GM12878 (cell line): Measurements from ENCODE around the gene MRPS27. TPM values are rescaled to one million over a fixed set of nuclear protein-coding genes. Genes with fewer than 3 reads are reported as not detected.

Source experiments
- ATAC-seq: fragments of 200-7000 bp; cut with Tn5 transposase; 3 replicates; pipeline ENCODE4 v1.9.1; 2020; ENCODE audit warnings: mild to moderate bottlenecking, moderate library complexity
- BruUV-seq: library from RNA; stranded (reverse); fragments of 400-500 nt; replicated peaks from 2 replicates; lab custom pipeline; 2021; lab: Mats Ljungman, UMichigan
- CTCF ChIA-PET: fragments of 300-600 bp; sonication (Branson Sonifier 250); formaldehyde crosslinking; extraction: SDS; loops from one replicate; lab custom pipeline; 2021; ENCODE audit warnings: inconsistent platforms; lab: Yijun Ruan, JAX
- POLR2A ChIA-PET: fragments of 350-600 bp; formaldehyde crosslinking; extraction: SDS; loops from one replicate; lab custom pipeline; 2021; ENCODE audit warnings: inconsistent platforms; lab: Charles Lee
- RAD21 ChIA-PET: fragments of 300-600 bp; sonication (Branson Sonifier 250); formaldehyde crosslinking; loops from one replicate; lab custom pipeline; 2023; ENCODE audit warnings: antibody characterized with exemption; ENCODE audit not compliant: unreplicated experiment; lab: Charles Lee
- SMC1A ChIA-PET: fragments of 300-600 bp; sonication (Branson Sonifier 250); formaldehyde crosslinking; loops from one replicate; lab custom pipeline; 2023; ENCODE audit not compliant: unreplicated experiment, uncharacterized antibody; lab: Charles Lee
- DNase-seq: peaks from one replicate; pipeline ENCODE4 v3.0.0-alpha.2; 2011; ENCODE audit warnings: low read depth, low spot score
- FAIRE-seq: peaks from 3 replicates; lab custom pipeline; 2011; peaks lifted over from hg19 to GRCh38; lab: Jason Lieb, UNC
- H2AFZ ChIP-seq: 2 replicates; pipeline ENCODE4 v1.6.0; 2011; ENCODE audit warnings: low read depth, low read length, control low read depth; ENCODE audit not compliant: control insufficient read depth
- H3K27ac ChIP-seq: 2 replicates; pipeline ENCODE4 v1.5.1; 2011; ENCODE audit warnings: control low read depth; ENCODE audit not compliant: control insufficient read depth, insufficient read depth
- H3K27me3 ChIP-seq, 2 experiments: replicated peaks in 1 of 2; 2 replicates each; pipeline versions ENCODE4 v1.6.0 to v1.6.1; 2011; ENCODE audit warnings: low read length in 1 of 2; ENCODE audit not compliant: control insufficient read depth in 2 of 2, insufficient read depth in 2 of 2
- H3K36me3 ChIP-seq, 2 experiments: 2 replicates each; pipeline ENCODE4 v1.5.1; 2011; ENCODE audit warnings: low read length in 1 of 2; ENCODE audit not compliant: control insufficient read depth in 2 of 2, insufficient read depth in 2 of 2
- H3K4me1 ChIP-seq: 2 replicates; pipeline ENCODE4 v1.6.1; 2011; ENCODE audit warnings: mild to moderate bottlenecking, low read length, moderate library complexity, mixed read lengths; ENCODE audit not compliant: control insufficient read depth, insufficient read depth
- H3K4me2 ChIP-seq: 2 replicates; pipeline ENCODE4 v1.6.0; 2011; ENCODE audit warnings: control low read depth; ENCODE audit not compliant: control insufficient read depth, insufficient read depth
- H3K4me3 ChIP-seq: fragments of 200-600 bp; sonication (generic); 2 replicates; pipeline ENCODE4 v1.5.1; 2016
- H3K79me2 ChIP-seq: 2 replicates; pipeline ENCODE4 v1.6.0; 2011; ENCODE audit warnings: low read length; ENCODE audit not compliant: control insufficient read depth, insufficient read depth
- H3K9ac ChIP-seq: 2 replicates; pipeline ENCODE4 v1.8.0; 2011; ENCODE audit warnings: low read length, control low read depth, mixed read lengths; ENCODE audit not compliant: control insufficient read depth, insufficient read depth
- H3K9me3 ChIP-seq: replicated peaks from 3 replicates; pipeline ENCODE4 v1.5.1; 2011; ENCODE audit warnings: mild to moderate bottlenecking, low read length; ENCODE audit not compliant: control insufficient read depth, insufficient read depth
- H4K20me1 ChIP-seq: 2 replicates; pipeline ENCODE4 v1.6.0; 2011; ENCODE audit not compliant: control insufficient read depth, insufficient read depth
- GATAD2B ChIP-seq: fragments of 450-650 bp; conservative IDR thresholded peaks from 2 replicates; pipeline ENCODE4 v1.6.1; 2017; ENCODE audit warnings: low read depth, mild to moderate bottlenecking, moderate library complexity
- NR2F1 ChIP-seq: fragments of 450-650 bp; conservative IDR thresholded peaks from 2 replicates; pipeline ENCODE4 v1.6.1; 2017; ENCODE audit warnings: mild to moderate bottlenecking
- PAX5 ChIP-seq: IDR thresholded peaks from 2 replicates; pipeline ENCODE4 v1.6.1; 2011; ENCODE audit warnings: low read depth, low read length, borderline replicate concordance
- TCF12 ChIP-seq: IDR thresholded peaks from 2 replicates; pipeline ENCODE4 v1.6.1; 2011; ENCODE audit warnings: low read depth, mild to moderate bottlenecking, low read length
- WGBS: methylation state at CpG from one replicate; pipeline ENCODE4 v1.1.6; 2016; ENCODE audit warnings: low lambda C conversion rate; ENCODE audit not compliant: insufficient replicate concordance, insufficient coverage; ENCODE audit errors: missing lambda C conversion rate; 5-methylcytosine and 5-hydroxymethylcytosine counted together
- in situ Hi-C: fragments of 300-500 bp; cut with MboI; formaldehyde crosslinking; loops from 9 replicates; pipeline ENCODE4 v1.14.3; 2018; ENCODE audit warnings: mixed read lengths
- intact Hi-C: fragments of 100-400 bp; cut with micrococcal nuclease; formaldehyde crosslinking; loops from one replicate; pipeline ENCODE4 v1.14.2; 2022; ENCODE audit not compliant: unreplicated experiment
- polyA plus RNA-seq, 11 experiments: library from polyadenylated mRNA; depleted of rRNA in 4 of 11; unstranded in 6 of 11; stranded (reverse) in 5 of 11; fragments of >200 nt; fragmentation: Nextera tagmentation in 4 of 11; fragmentation: Illumina TruSeq in 1 of 11; extraction: Ambion mirVana in 4 of 11; extraction: Trizol in 1 of 11; gene quantifications; 1 replicate in 1 of 11; 2 replicates in 10 of 11; pipeline versions ENCODE4 v1.2.1 to v1.2.3, GENCODE V29; 2011 to 2016; ENCODE audit warnings: inconsistent platforms in 2 of 11, missing spikeins in 2 of 11, low read depth in 1 of 11
- total RNA-seq, 4 experiments: library from RNA; depleted of rRNA in 3 of 4; stranded (reverse); fragments of >200 nt in 3 of 4; fragmentation: Illumina TruSeq in 1 of 4; extraction: Trizol in 1 of 4; gene quantifications; 2 replicates each; pipeline versions ENCODE4 v1.2.1 to v1.2.3, GENCODE V29; 2013 to 2021
- TF ChIP-seq, protein P1 (sequence below): fragments of 450-650 bp; formaldehyde crosslinking; IDR thresholded peaks from 2 replicates; pipeline ENCODE4 v1.5.0; 2022; ENCODE audit warnings: mild to moderate bottlenecking, missing genetic modification characterization

MRPS27 gene
- total and polyA plus RNA-seq, 10 of the 15 experiments (the other 5 are each of a cell fraction or from before 2014, with no cell fraction given): 61.0 to 128 (median 93.0) TPM

DNA sequence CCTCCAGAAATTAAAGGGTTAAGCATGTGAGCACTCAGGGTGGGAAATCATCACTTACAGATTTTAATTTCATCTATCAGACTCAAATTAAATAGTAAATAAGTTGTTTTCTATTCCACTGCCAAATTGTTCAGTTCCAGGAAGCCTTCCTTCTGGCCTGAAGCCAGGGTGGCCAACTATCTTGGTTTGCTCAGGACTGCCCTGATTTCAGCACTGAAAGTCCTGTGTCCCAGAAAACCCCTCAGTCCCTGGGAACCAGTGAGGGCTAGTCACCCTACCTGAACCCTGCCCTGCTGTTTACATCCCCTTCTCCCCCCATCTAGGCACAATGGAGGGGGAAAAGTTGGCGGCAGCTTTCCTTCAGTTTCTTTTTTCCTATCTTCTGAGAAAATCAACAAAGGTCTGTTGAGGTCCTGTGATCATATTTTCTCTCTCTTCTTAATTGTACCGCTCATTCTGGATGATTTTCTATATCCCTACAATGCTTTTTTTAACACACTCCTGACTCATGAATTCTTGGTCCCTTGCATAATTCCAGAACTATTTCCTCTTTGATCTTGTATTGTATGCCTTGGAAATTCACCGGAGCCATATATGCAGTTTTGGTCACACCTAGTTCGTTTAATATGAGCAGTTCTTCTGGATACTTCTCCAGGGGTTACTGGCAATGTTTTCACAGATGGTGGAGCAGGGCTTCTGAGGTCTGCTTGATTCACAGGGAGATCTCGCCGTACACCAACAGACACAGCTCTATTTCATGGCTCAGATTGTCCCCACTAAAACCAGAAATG is 109.0 kb downstream of the MRPS27 start:
- SMC1A ChIA-PET: no interaction called here
- H3K4me2 ChIP-seq: no peak overlapping the region
- BruUV-seq: no TSS peak
- POLR2A ChIA-PET: no interaction called here
- RAD21 ChIA-PET: no interaction called here
- TF ChIP-seq GATAD2B (no peak), PAX5 (no peak)
- intact Hi-C loops: no loop called here
- in situ Hi-C loops: no loop called here
- H3K79me2 ChIP-seq: no peaks in the 10 kb centered on the region
- H3K4me1 ChIP-seq: no peaks in the 10 kb centered on the region
- H3K36me3 ChIP-seq: no peaks in the 10 kb centered on the region
- no peaks in the 10 kb centered on the region for H3K27me3 ChIP-seq
- H3K9me3 ChIP-seq: no peaks in the 10 kb centered on the region
- DNase-seq (no peak), FAIRE-seq (no peak), ATAC-seq (no peak)
- CTCF ChIA-PET: no interaction called here
- H4K20me1 ChIP-seq: no peaks in the 10 kb centered on the region
- no peak overlapping the region for H2AFZ ChIP-seq
- H3K9ac ChIP-seq: no peak overlapping the region
- 95% methylated on average over 6 of the region's 6 CpGs for WGBS
- no peak overlapping the region for H3K4me3 ChIP-seq
- H3K27ac ChIP-seq: no peak overlapping the region

DNA sequence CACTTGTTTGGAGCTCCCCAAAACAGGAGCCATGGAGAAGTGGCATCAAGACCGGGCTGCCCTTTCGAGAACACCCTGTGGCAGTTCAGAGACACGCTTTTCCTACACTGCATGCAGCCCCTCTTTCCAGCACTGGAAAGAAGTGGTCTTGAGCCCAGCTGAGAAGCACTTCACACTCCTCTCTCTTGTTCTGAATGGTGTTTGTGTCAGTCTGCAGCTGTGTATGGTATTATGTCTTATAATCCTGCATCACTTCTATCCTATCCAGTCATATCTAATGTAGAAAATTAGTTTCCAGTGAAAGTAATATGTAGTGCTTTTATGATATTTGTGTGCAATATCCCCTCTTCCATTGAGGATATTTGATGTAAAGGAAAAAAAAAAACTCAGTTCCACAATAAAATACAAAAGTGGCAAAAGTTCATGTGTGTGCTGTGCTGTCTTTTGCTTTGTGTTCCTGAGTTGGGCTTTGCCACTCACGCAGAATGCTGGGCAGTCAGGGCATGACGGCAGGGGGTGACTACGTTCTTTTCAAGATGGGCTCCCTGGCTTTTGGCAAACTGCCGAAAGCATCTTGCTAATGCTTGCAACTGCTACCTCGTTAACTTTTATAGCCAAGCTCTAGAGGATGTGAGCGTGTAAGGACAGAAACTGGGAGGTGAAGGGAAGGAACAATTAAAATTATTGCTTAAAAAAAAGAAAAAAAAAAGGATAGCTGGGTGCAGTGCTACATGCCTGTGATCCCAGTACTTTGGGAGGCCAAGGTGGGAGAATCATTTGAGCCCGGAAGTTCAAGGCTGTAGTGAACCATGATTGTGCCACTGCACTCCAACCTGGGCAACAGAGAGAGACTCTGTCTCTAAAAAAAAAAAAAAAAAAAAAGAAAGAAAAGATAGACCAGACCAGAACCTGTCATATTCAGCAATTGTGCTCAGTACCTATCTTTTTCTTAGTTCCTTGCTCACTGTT is 110.6 kb downstream of the MRPS27 start:
- H4K20me1 ChIP-seq: no peaks in the 10 kb centered on the region
- no peaks in the 10 kb centered on the region for H3K27me3 ChIP-seq
- no peaks in the 10 kb centered on the region for H3K36me3 ChIP-seq
- TF ChIP-seq NR2F1: no peak
- no peak for TF ChIP-seq TCF12
- TF ChIP-seq, protein P1, sequence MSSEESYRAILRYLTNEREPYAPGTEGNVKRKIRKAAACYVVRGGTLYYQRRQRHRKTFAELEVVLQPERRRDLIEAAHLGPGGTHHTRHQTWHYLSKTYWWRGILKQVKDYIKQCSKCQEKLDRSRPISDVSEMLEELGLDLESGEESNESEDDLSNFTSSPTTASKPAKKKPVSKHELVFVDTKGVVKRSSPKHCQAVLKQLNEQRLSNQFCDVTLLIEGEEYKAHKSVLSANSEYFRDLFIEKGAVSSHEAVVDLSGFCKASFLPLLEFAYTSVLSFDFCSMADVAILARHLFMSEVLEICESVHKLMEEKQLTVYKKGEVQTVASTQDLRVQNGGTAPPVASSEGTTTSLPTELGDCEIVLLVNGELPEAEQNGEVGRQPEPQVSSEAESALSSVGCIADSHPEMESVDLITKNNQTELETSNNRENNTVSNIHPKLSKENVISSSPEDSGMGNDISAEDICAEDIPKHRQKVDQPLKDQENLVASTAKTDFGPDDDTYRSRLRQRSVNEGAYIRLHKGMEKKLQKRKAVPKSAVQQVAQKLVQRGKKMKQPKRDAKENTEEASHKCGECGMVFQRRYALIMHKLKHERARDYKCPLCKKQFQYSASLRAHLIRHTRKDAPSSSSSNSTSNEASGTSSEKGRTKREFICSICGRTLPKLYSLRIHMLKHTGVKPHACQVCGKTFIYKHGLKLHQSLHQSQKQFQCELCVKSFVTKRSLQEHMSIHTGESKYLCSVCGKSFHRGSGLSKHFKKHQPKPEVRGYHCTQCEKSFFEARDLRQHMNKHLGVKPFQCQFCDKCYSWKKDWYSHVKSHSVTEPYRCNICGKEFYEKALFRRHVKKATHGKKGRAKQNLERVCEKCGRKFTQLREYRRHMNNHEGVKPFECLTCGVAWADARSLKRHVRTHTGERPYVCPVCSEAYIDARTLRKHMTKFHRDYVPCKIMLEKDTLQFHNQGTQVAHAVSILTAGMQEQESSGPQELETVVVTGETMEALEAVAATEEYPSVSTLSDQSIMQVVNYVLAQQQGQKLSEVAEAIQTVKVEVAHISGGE: no peak
- TF ChIP-seq, all 136 proteins: peak for 0
- Histone ChIP-seq H3K9me3 (no peaks in the 10 kb centered on the region), H3K4me3 (no peak overlapping the region), H3K4me2 (no peak overlapping the region), H3K79me2 (no peaks in the 10 kb centered on the region), H3K27ac (no peak overlapping the region), H2AFZ (no peak overlapping the region), H3K4me1 (no peaks in the 10 kb centered on the region), H3K9ac (no peak overlapping the region)
- ChIA-PET SMC1A (interaction anchor here (0.6 to 0.7 kb wide), 2 partner anchors 8 to 36 kb away, joined by 3 to 4 read pairs; no protein-coding TSS in a partner anchor), POLR2A (no interaction called here), RAD21 (no interaction called here), CTCF (no interaction called here)
- intact Hi-C loops (no loop called here), in situ Hi-C loops (no loop called here)
- WGBS: 95% methylated on average over 10 of the region's 10 CpGs
- no peak for ATAC-seq
- BruUV-seq: no TSS peak
- no peak for FAIRE-seq
- DNase-seq: no peak
